Thyroid gland (tissue), 4 donors: ENCODE measurements around the gene SLC9B1.

Experiments used
- CTCF ChIP-seq, 6 experiments: fragments of 200-600 bp in 3 of 6; fragments of 450-650 bp in 3 of 6; sonication (generic) in 3 of 6; IDR thresholded peaks; one replicate each; pipeline ENCODE4 v1.5.1; 2016 to 2019; ENCODE audit warnings: antibody characterized with exemption in 6 of 6, mild to moderate bottlenecking in 2 of 6, inconsistent platforms in 1 of 6, moderate library complexity in 1 of 6
- POLR2A ChIP-seq, 2 donors: fragments of 450-650 bp; IDR thresholded peaks; one replicate each; pipeline ENCODE4 v1.6.1; 2017; ENCODE audit warnings: antibody characterized with exemption in 2 of 2, mild to moderate bottlenecking in 2 of 2, moderate library complexity in 1 of 2

- TF ChIP-seq CTCF (IDR thresholded peaks at IDR 0.05) (no peak), POLR2A (IDR thresholded peaks at IDR 0.05) (no peak)
Measured at GRCh38 chr4:102867278-102868152, 152.0 kb downstream of the SLC9B1 start.
